H9 (cell line): ENCODE measurements around the gene ASIC3. TPM values are rescaled to one million over a fixed set of nuclear protein-coding genes. Genes with fewer than 3 reads are reported as not detected.

Source experiments
- DNase-seq: peaks from one replicate; pipeline ENCODE4 v3.0.0-alpha.2; 2017
- H2AFZ ChIP-seq: one replicate; pipeline ENCODE4 v1.6.1; 2013; ENCODE audit warnings: mild to moderate bottlenecking, low read length, control low read depth, moderate library complexity
- H2AK5ac ChIP-seq: 2 replicates; pipeline ENCODE4 v1.6.1; 2013; ENCODE audit warnings: low read length, control low read depth, mixed read lengths; ENCODE audit not compliant: insufficient read length
- H2BK120ac ChIP-seq: one replicate; pipeline ENCODE4 v1.6.1; 2013; ENCODE audit warnings: low read depth, mild to moderate bottlenecking, low read length, control low read depth, inconsistent platforms; ENCODE audit not compliant: poor library complexity, severe bottlenecking
- H2BK12ac ChIP-seq: 2 replicates; pipeline ENCODE4 v1.6.1; 2013; ENCODE audit warnings: low read length, control low read depth, mixed read lengths, low read depth; ENCODE audit not compliant: insufficient read length
- H2BK15ac ChIP-seq: 2 replicates; pipeline ENCODE4 v1.6.1; 2013; ENCODE audit warnings: low read depth, low read length, control low read depth
- H2BK20ac ChIP-seq: one replicate; pipeline ENCODE4 v1.6.1; 2013; ENCODE audit warnings: low read depth, mild to moderate bottlenecking, low read length, control low read depth, inconsistent platforms; ENCODE audit not compliant: poor library complexity, severe bottlenecking
- H2BK5ac ChIP-seq: 2 replicates; pipeline ENCODE4 v1.6.1; 2013; ENCODE audit warnings: low read length, control low read depth, mixed read lengths; ENCODE audit not compliant: insufficient read length
- H3K14ac ChIP-seq: 2 replicates; pipeline ENCODE4 v1.6.1; 2013; ENCODE audit warnings: low read length, control low read depth; ENCODE audit not compliant: insufficient read depth
- H3K18ac ChIP-seq: 2 replicates; pipeline ENCODE4 v1.6.1; 2013; ENCODE audit warnings: low read depth, mild to moderate bottlenecking, mixed read lengths, low read length, control low read depth; ENCODE audit not compliant: insufficient read length
- H3K23ac ChIP-seq: 2 replicates; pipeline ENCODE4 v1.6.1; 2013; ENCODE audit warnings: low read length, control low read depth, mixed read lengths, low read depth; ENCODE audit not compliant: insufficient read length
- H3K23me2 ChIP-seq: 2 replicates; pipeline ENCODE4 v1.6.1; 2013; ENCODE audit warnings: low read depth, mild to moderate bottlenecking, mixed read lengths, low read length, control low read depth; ENCODE audit not compliant: insufficient read length, poor library complexity, severe bottlenecking
- H3K27ac ChIP-seq: 2 replicates; pipeline ENCODE4 v1.5.1; 2013; ENCODE audit warnings: low read length, control low read depth, mixed read lengths, low read depth; ENCODE audit not compliant: insufficient read length
- H3K27me3 ChIP-seq: 2 replicates; pipeline ENCODE4 v1.6.1; 2013; ENCODE audit warnings: low read length, control low read depth, inconsistent platforms; ENCODE audit not compliant: insufficient read depth
- H3K4ac ChIP-seq: 2 replicates; pipeline ENCODE4 v1.6.1; 2013; ENCODE audit warnings: low read depth, mild to moderate bottlenecking, control low read depth, inconsistent platforms, low read length, moderate library complexity
- H3K4me1 ChIP-seq: 2 replicates; pipeline ENCODE4 v1.6.1; 2013; ENCODE audit warnings: low read length, control low read depth, inconsistent platforms; ENCODE audit not compliant: insufficient read depth
- H3K4me2 ChIP-seq: 2 replicates; pipeline ENCODE4 v1.6.1; 2013; ENCODE audit warnings: low read length, control low read depth, mixed read lengths; ENCODE audit not compliant: insufficient read length, insufficient read depth
- H3K56ac ChIP-seq: 2 replicates; pipeline ENCODE4 v1.6.1; 2013; ENCODE audit warnings: low read depth, mild to moderate bottlenecking, mixed read lengths, low read length, control low read depth; ENCODE audit not compliant: insufficient read length
- H3K79me1 ChIP-seq: 2 replicates; pipeline ENCODE4 v1.6.1; 2013; ENCODE audit warnings: low read depth, mild to moderate bottlenecking, moderate library complexity, low read length, control low read depth, inconsistent platforms; ENCODE audit not compliant: insufficient read depth, poor library complexity, severe bottlenecking
- H3K79me2 ChIP-seq: 2 replicates; pipeline ENCODE4 v1.6.1; 2013; ENCODE audit warnings: low read length, control low read depth, inconsistent platforms; ENCODE audit not compliant: insufficient read depth
- H3K9ac ChIP-seq: 2 replicates; pipeline ENCODE4 v1.6.1; 2013; ENCODE audit warnings: low read length, control low read depth, mixed read lengths; ENCODE audit not compliant: insufficient read length; ENCODE audit errors: extremely low read depth
- H3K9me3 ChIP-seq: one replicate; pipeline ENCODE4 v1.6.1; 2013; ENCODE audit warnings: low read depth, low read length, inconsistent platforms; ENCODE audit not compliant: control insufficient read depth
- H3T11ph ChIP-seq: one replicate; pipeline ENCODE4 v1.6.1; 2013; ENCODE audit warnings: mild to moderate bottlenecking, low read length, control low read depth, inconsistent platforms
- H4K20me1 ChIP-seq: one replicate; pipeline ENCODE4 v1.6.1; 2013; ENCODE audit not compliant: control insufficient read depth, insufficient read length, insufficient read depth
- H4K5ac ChIP-seq: 2 replicates; pipeline ENCODE4 v1.6.1; 2013; ENCODE audit warnings: low read depth, mild to moderate bottlenecking, mixed read lengths, low read length, control low read depth; ENCODE audit not compliant: insufficient read length
- H4K8ac ChIP-seq: replicated peaks from 2 replicates; pipeline ENCODE4 v1.6.1; 2013; ENCODE audit warnings: low read length, control low read depth, mixed read lengths, low read depth; ENCODE audit not compliant: insufficient read length
- H4K91ac ChIP-seq: 2 replicates; pipeline ENCODE4 v1.6.1; 2013; ENCODE audit warnings: low read depth, mild to moderate bottlenecking, moderate library complexity, mixed read lengths, low read length, control low read depth; ENCODE audit not compliant: insufficient read length
- H3K27ac Mint-ChIP-seq, 3 experiments: 2 replicates in 2 of 3; 3 replicates in 1 of 3; pipeline ENCODE4 v1.8.0; 2020 to 2021; ENCODE audit warnings: mixed read lengths in 3 of 3, mild to moderate bottlenecking in 1 of 3, moderate library complexity in 1 of 3
- H3K27me3 Mint-ChIP-seq: 2 replicates; pipeline ENCODE4 v1.8.0; 2021; ENCODE audit warnings: low read depth, mild to moderate bottlenecking, moderate library complexity, mixed read lengths
- H3K36me3 Mint-ChIP-seq, 3 experiments: 2 replicates in 2 of 3; 3 replicates in 1 of 3; pipeline ENCODE4 v1.8.0; 2020 to 2021; ENCODE audit warnings: low read depth in 3 of 3, mixed read lengths in 3 of 3; ENCODE audit not compliant: insufficient read depth in 1 of 3
- H3K4me1 Mint-ChIP-seq, 2 experiments: 2 replicates each; pipeline ENCODE4 v1.8.0; 2020; ENCODE audit warnings: mixed read lengths in 2 of 2
- H3K4me3 Mint-ChIP-seq, 2 experiments: 2 replicates in 1 of 2; 3 replicates in 1 of 2; pipeline ENCODE4 v1.8.0; 2020 to 2021; ENCODE audit warnings: mild to moderate bottlenecking in 2 of 2, mixed read lengths in 2 of 2, moderate library complexity in 1 of 2
- H3K9me3 Mint-ChIP-seq, 2 experiments: 2 replicates in 1 of 2; 3 replicates in 1 of 2; pipeline ENCODE4 v1.8.0; 2020; ENCODE audit warnings: mild to moderate bottlenecking in 2 of 2, mixed read lengths in 2 of 2, moderate library complexity in 1 of 2
- CTCF ChIP-seq: fragments of 200-600 bp; sonication (generic); conservative IDR thresholded peaks from 3 replicates; pipeline ENCODE4 v1.8.0; 2021; ENCODE audit warnings: antibody characterized with exemption, mild to moderate bottlenecking
- WGBS: extraction: QIAGEN DNeasy Blood & Tissue Kit; methylation state at CpG from one replicate; pipeline ENCODE4 v1.1.7; 2013; ENCODE audit warnings: missing lambda C conversion rate, low lambda C conversion rate, mixed read lengths; ENCODE audit not compliant: insufficient read length; ENCODE audit errors: extremely low coverage; 5-methylcytosine and 5-hydroxymethylcytosine counted together
- total RNA-seq: library from RNA; stranded (reverse); gene quantifications from 2 replicates; pipeline ENCODE4 v1.2.1, GENCODE V29; 2021

Gene ASIC3
- total RNA-seq, 1 experiment from 2014 or later = 1.7 TPM

GRCh38 chr7:151008143-151008510, 40.2 kb upstream of the ASIC3 start:
- Histone ChIP-seq H3K14ac (no peak overlapping the region), H3K18ac (no peak overlapping the region), H2BK15ac (no peak overlapping the region), H3K23ac (no peak overlapping the region), H4K91ac (no peak overlapping the region), H2BK120ac (no peak overlapping the region), H2AFZ (no peak overlapping the region), H2BK20ac (no peak overlapping the region), H3K23me2 (peaks cover 6% of the 10 kb centered on the region), H4K5ac (no peak overlapping the region), H2BK12ac (no peak overlapping the region), H3K79me2 (no peaks in the 10 kb centered on the region), H4K20me1 (no peaks in the 10 kb centered on the region), H3K4me1 (peaks cover 4% of the 10 kb centered on the region; the same call in 1 of the 2 replicates), H3T11ph (no peak overlapping the region), H3K56ac (no peak overlapping the region), H3K27ac (no peak overlapping the region), H3K9me3 (no peaks in the 10 kb centered on the region), H2BK5ac (no peak overlapping the region), H3K9ac (no peak overlapping the region), H3K27me3 (no peaks in the 10 kb centered on the region), H3K4me2 (peak overlapping the region; percentile 11), H4K8ac (no peak overlapping the region), H2AK5ac (no peak overlapping the region), H3K4ac (no peak overlapping the region), H3K79me1 (no peaks in the 10 kb centered on the region)
- Mint-ChIP-seq H3K9me3 (no peaks in the 10 kb centered on the region), H3K27me3 (peaks cover 23% of the 10 kb centered on the region), H3K4me1 (peaks cover 21 to 42% of the 10 kb centered on the region in 2 experiments), H3K27ac (peak overlapping the region in 1 of 3 experiments; percentile 12; a peak in 1 of 7 replicates), H3K36me3 (peaks cover 0 to 1% (median 0%) of the 10 kb centered on the region in 3 experiments; a peak in 1 of 7 replicates), H3K4me3 (peak overlapping the region; percentile 38 to 41; a peak in 3 of 5 replicates)
- TF ChIP-seq CTCF = no peak
- DNase-seq = peak; percentile 40
- no CpG with 5 or more reads among the region's 11 CpGs for WGBS
